GM21381 (cell line): ENCODE results near the gene ZNF519.
A peak's percentile ranks its signal among the peaks of the same experiment; 100 is the strongest.
"Not testable (repeated sequence)": the region's sequence is repeated elsewhere in the genome, so short reads cannot be mapped to it uniquely, and the experiment has no call there.

Experiments
- ATAC-seq: cut with Tn5 transposase; IDR thresholded peaks from one replicate; pipeline ENCODE4 v1.9.1; 2021; ENCODE audit warnings: mild to moderate bottlenecking, moderate library complexity; ENCODE audit not compliant: unreplicated experiment

ZNF519 gene

GRCh38 chr18:14132271-14132700, at the start of gene ZNF519:
ZNF519 (minus strand) TSS chr18:14132435; CDS start chr18:14132277, 158 bp downstream.
- ATAC-seq, result peak; percentile 100

- ATAC-seq, result no peak
These were observed 47.1 kb upstream of the ZNF519 start for GRCh38 chr18:14179306-14179705.

- ATAC-seq, result peak; percentile 96
These were observed 46.3 kb upstream of the ZNF519 start for GRCh38 chr18:14178321-14179196.

- ATAC-seq, result not testable (repeated sequence)
These were observed 45.5 kb upstream of the ZNF519 start for GRCh38 chr18:14177540-14178320.

GRCh38 chr18:14175404-14175803, 43.2 kb upstream of the ZNF519 start:
- ATAC-seq, result not testable (repeated sequence)

- no peak for ATAC-seq
These were observed 42.5 kb upstream of the ZNF519 start for GRCh38 chr18:14174706-14175085.

GRCh38 chr18:14174002-14174705, 41.9 kb upstream of the ZNF519 start:
- ATAC-seq, result not testable (repeated sequence)

GRCh38 chr18:14173116-14173951, 41.1 kb upstream of the ZNF519 start:
- not testable (repeated sequence) for ATAC-seq

- ATAC-seq, result not testable (repeated sequence)
These were observed 40.2 kb upstream of the ZNF519 start for GRCh38 chr18:14172142-14173115.

- ATAC-seq, result not testable (repeated sequence)
These were observed 39.3 kb upstream of the ZNF519 start for GRCh38 chr18:14171301-14172141.

GRCh38 chr18:14170367-14171036, 38.3 kb upstream of the ZNF519 start:
- ATAC-seq, result not testable (repeated sequence)

GRCh38 chr18:14162915-14163314, 30.7 kb upstream of the ZNF519 start:
- ATAC-seq, result not testable (repeated sequence)

GRCh38 chr18:14151564-14152113, 19.4 kb upstream of the ZNF519 start:
- ATAC-seq, result not testable (repeated sequence)

- not testable (repeated sequence) for ATAC-seq
These were observed 18.5 kb upstream of the ZNF519 start for GRCh38 chr18:14150766-14151165.

- ATAC-seq, result not testable (repeated sequence)
These were observed 17.7 kb upstream of the ZNF519 start for GRCh38 chr18:14149916-14150420.

GRCh38 chr18:14149121-14149850, 17.1 kb upstream of the ZNF519 start:
- ATAC-seq, result not testable (repeated sequence)
